Kidney epithelial cell (primary cell): Measurements from ENCODE around the gene HS6ST2. TPM values are rescaled to one million over a fixed set of nuclear protein-coding genes. Genes with fewer than 3 reads are reported as not detected.
A peak's percentile ranks its signal among the peaks of the same experiment; 100 is the strongest.
"Not testable (repeated sequence)": the region's sequence is repeated elsewhere in the genome, so short reads cannot be mapped to it uniquely, and the experiment has no call there.

ENCODE experiments used
- DNase-seq: peaks from one replicate; pipeline ENCODE4 v3.0.0-alpha.2; 2010; ENCODE audit warnings: low read depth
- H3K27me3 ChIP-seq: 2 replicates; pipeline ENCODE4 v1.6.0; 2011; ENCODE audit warnings: low read length; ENCODE audit not compliant: control insufficient read depth, insufficient read depth
- H3K36me3 ChIP-seq: 2 replicates; pipeline ENCODE4 v1.5.1; 2011; ENCODE audit warnings: low read length; ENCODE audit not compliant: control insufficient read depth, insufficient read depth
- H3K4me3 ChIP-seq: 2 replicates; pipeline ENCODE4 v1.5.1; 2011; ENCODE audit warnings: low read depth, mild to moderate bottlenecking, control low read depth, low read length
- CTCF ChIP-seq: IDR thresholded peaks from 2 replicates; pipeline ENCODE4 v1.5.1; 2011; ENCODE audit warnings: mild to moderate bottlenecking, moderate library complexity, low read length, control low read depth, inconsistent platforms; ENCODE audit not compliant: insufficient read depth, poor library complexity, severe bottlenecking
- total RNA-seq: library from RNA; depleted of rRNA; stranded (reverse); fragments of >200 nt; gene quantifications from 2 replicates; pipeline ENCODE4 v1.2.3, GENCODE V29; 2015

The HS6ST2 gene
- total RNA-seq, 1 donor from 2014 or later = 8.4 TPM

GRCh38 chrX:132954323-132954722 is 4.1 kb downstream of the HS6ST2 start:
- Histone ChIP-seq H3K27me3 (peaks cover 11% of the 10 kb centered on the region), H3K4me3 (no peak overlapping the region), H3K36me3 (no peaks in the 10 kb centered on the region)
- DNase-seq = no peak
- no peak for TF ChIP-seq CTCF

GRCh38 chrX:132953354-132953753 is 5.1 kb downstream of the HS6ST2 start:
- Histone ChIP-seq H3K4me3 (no peak overlapping the region), H3K27me3 (peaks cover 10% of the 10 kb centered on the region), H3K36me3 (no peaks in the 10 kb centered on the region)
- no peak for DNase-seq
- no peak for TF ChIP-seq CTCF

- DNase-seq = no peak
- H3K4me3 ChIP-seq = no peak overlapping the region
- peak; percentile 31 for TF ChIP-seq CTCF
- no peaks in the 10 kb centered on the region for H3K36me3 ChIP-seq
- H3K27me3 ChIP-seq = no peaks in the 10 kb centered on the region
Measured at GRCh38 chrX:132948648-132949260, 9.7 kb downstream of the HS6ST2 start.

GRCh38 chrX:132945055-132945599 is 13.3 kb downstream of the HS6ST2 start:
- not testable (repeated sequence) for H3K4me3 ChIP-seq, H3K36me3 ChIP-seq, DNase-seq

GRCh38 chrX:132940727-132941327 is 17.6 kb downstream of the HS6ST2 start:
- peak; percentile 9 for TF ChIP-seq CTCF
- DNase-seq = no peak
- H3K4me3 ChIP-seq = no peak overlapping the region
- H3K27me3 ChIP-seq = no peaks in the 10 kb centered on the region
- H3K36me3 ChIP-seq = no peaks in the 10 kb centered on the region

More at GRCh38 chrX:132945055-132945599, 13.3 kb downstream of the HS6ST2 start:
- not testable (repeated sequence) for H3K27me3 ChIP-seq

GRCh38 chrX:132933170-132933569 is 25.3 kb downstream of the HS6ST2 start:
- DNase-seq = no peak
- no peaks in the 10 kb centered on the region for H3K36me3 ChIP-seq
- TF ChIP-seq CTCF = no peak
- H3K4me3 ChIP-seq = no peak overlapping the region
- no peaks in the 10 kb centered on the region for H3K27me3 ChIP-seq
